HepG2 (cell line): ENCODE measurements around the gene CDC42SE1. TPM values are rescaled to one million over a fixed set of nuclear protein-coding genes. Genes with fewer than 3 reads are reported as not detected.

Source experiments
- ATF4 ChIP-seq, 2 experiments: fragments of 450-650 bp in 1 of 2; sonication (generic) in 1 of 2; formaldehyde crosslinking; IDR thresholded peaks; 2 replicates each; pipeline versions ENCODE4 v1.5.0 to v1.8.0; 2020 to 2022; ENCODE audit warnings: mild to moderate bottlenecking in 1 of 2, missing genetic modification reagents in 1 of 2
- ATM ChIP-seq: fragments of 450-650 bp; IDR thresholded peaks from 2 replicates; pipeline ENCODE4 v1.7.1; 2017; ENCODE audit warnings: mild to moderate bottlenecking, borderline replicate concordance
- BRCA1 ChIP-seq: sonication (generic); formaldehyde crosslinking; IDR thresholded peaks from 2 replicates; pipeline ENCODE4 v1.4.0; 2020; ENCODE audit warnings: missing genetic modification reagents
- ELF4 ChIP-seq: sonication (generic); formaldehyde crosslinking; IDR thresholded peaks from 2 replicates; pipeline ENCODE4 v1.5.0; 2020; ENCODE audit warnings: missing genetic modification reagents, mild to moderate bottlenecking, moderate library complexity, borderline replicate concordance
- ESRRA ChIP-seq: sonication (generic); formaldehyde crosslinking; IDR thresholded peaks from 2 replicates; pipeline ENCODE4 v1.5.1; 2020; ENCODE audit warnings: mild to moderate bottlenecking, low read depth, missing genetic modification reagents
- HBP1 ChIP-seq: IDR thresholded peaks from 2 replicates; pipeline ENCODE4 v1.6.1; 2016; ENCODE audit warnings: low read depth, control low read depth
- RARG ChIP-seq: sonication (generic); formaldehyde crosslinking; IDR thresholded peaks from 2 replicates; pipeline ENCODE4 v1.4.0; 2020; ENCODE audit warnings: low read depth, mild to moderate bottlenecking, missing genetic modification reagents
- RERE ChIP-seq: IDR thresholded peaks from 2 replicates; pipeline ENCODE4 v1.6.1; 2016; ENCODE audit warnings: low read depth, missing genetic modification reagents, missing compliant biosample characterization
- ZFP90 ChIP-seq: sonication (generic); formaldehyde crosslinking; IDR thresholded peaks from 2 replicates; pipeline ENCODE4 v1.8.0; 2022; ENCODE audit warnings: missing genetic modification reagents, mild to moderate bottlenecking, inconsistent platforms, borderline replicate concordance
- ZNF142 ChIP-seq: sonication (generic); formaldehyde crosslinking; IDR thresholded peaks from 2 replicates; pipeline ENCODE4 v1.4.0; 2020; ENCODE audit warnings: missing genetic modification reagents
- ZNF230 ChIP-seq: sonication (generic); formaldehyde crosslinking; IDR thresholded peaks from 2 replicates; pipeline ENCODE4 v1.4.0; 2020; ENCODE audit warnings: mild to moderate bottlenecking, missing genetic modification reagents
- ZNF264 ChIP-seq: sonication (generic); formaldehyde crosslinking; IDR thresholded peaks from 2 replicates; pipeline ENCODE4 v1.4.0; 2020; ENCODE audit warnings: missing genetic modification reagents
- polyA plus RNA-seq, 8 experiments: library from polyadenylated mRNA; depleted of rRNA in 3 of 8; stranded (reverse) in 7 of 8; unstranded in 1 of 8; fragments of >200 nt; fragmentation: Illumina TruSeq in 4 of 8; extraction: Trizol in 4 of 8; gene quantifications; 2 replicates each; pipeline versions ENCODE4 v1.2.1 to v1.2.3, GENCODE V29; 2011 to 2016; ENCODE audit warnings: low read depth in 4 of 8, missing spikeins in 1 of 8, mixed read lengths in 1 of 8; ENCODE audit not compliant: insufficient read depth in 1 of 8
- total RNA-seq, 5 experiments: library from RNA; depleted of rRNA; stranded (reverse); fragments of >200 nt; fragmentation: Illumina TruSeq; extraction: Trizol; gene quantifications; 2 replicates each; pipeline ENCODE4 v1.2.3, GENCODE V29; 2016; ENCODE audit warnings: low read depth in 1 of 5

Gene CDC42SE1
- total and polyA plus RNA-seq, 2 of the 13 experiments (the other 11 are each of a cell fraction or from before 2014, with no cell fraction given): 17.6 to 17.9 TPM

- TF ChIP-seq BRCA1 (CRISPR knock-in tag) (no peak), ATM (no peak), RERE (CRISPR knock-in tag) (0 out of 2 replicates have a peak, but pooled peaks have one; percentile 44), ELF4 (CRISPR knock-in tag) (0 out of 2 replicates have a peak, but pooled peaks have one; percentile 64), ZNF264 (no peak), ATF4 (CRISPR knock-in tag; IDR thresholded peaks at IDR 0.05) (peak in 1 of 2 experiments; percentile 63; a peak in 1 of 4 replicates), ZFP90 (CRISPR knock-in tag) (no peak; the same call in 1 of the 2 replicates), ZNF142 (CRISPR knock-in tag) (no peak), ESRRA (peak; percentile 59; the same call in 1 of the 2 replicates), ZNF230 (CRISPR knock-in tag) (peak; percentile 65; the same call in 1 of the 2 replicates), HBP1 (CRISPR knock-in tag) (peak; percentile 30; the same call in 1 of the 2 replicates), RARG (CRISPR knock-in tag) (no peak)
Observed at GRCh38 chr1:151059109-151060006, at the start of gene CDC42SE1 (continued).
